Activated CD8-positive, alpha-beta T cell treated with anti-CD3 and anti-CD28 coated beads for 36 hours (primary cell): Measurements from ENCODE around the gene SRA1. TPM values are rescaled to one million over a fixed set of nuclear protein-coding genes. Genes with fewer than 3 reads are reported as not detected.

Experiments
- ATAC-seq: fragments of 200-7000 bp; cut with Tn5 transposase; one replicate; pipeline ENCODE4 v1.10.0; 2021; ENCODE audit warnings: mild to moderate bottlenecking, moderate library complexity
- CTCF ChIA-PET: fragments of 350-600 bp; sonication (Branson Sonifier 250); formaldehyde crosslinking; loops from one replicate; lab custom pipeline; 2021; ENCODE audit warnings: antibody characterized with exemption; lab: Charles Lee
- POLR2A ChIA-PET: fragments of 350-600 bp; sonication (Branson Sonifier 250); formaldehyde crosslinking; loops from one replicate; lab custom pipeline; 2021; ENCODE audit warnings: antibody characterized with exemption; lab: Charles Lee
- DNase-seq: peaks from one replicate; pipeline ENCODE4 v3.0.0-alpha.2; 2020
- H3K27ac Mint-ChIP-seq: one replicate; pipeline ENCODE4 v1.8.0; 2021; ENCODE audit warnings: mild to moderate bottlenecking, mixed read lengths
- H3K27me3 Mint-ChIP-seq: one replicate; pipeline ENCODE4 v1.8.0; 2021; ENCODE audit warnings: mixed read lengths
- H3K36me3 Mint-ChIP-seq: one replicate; pipeline ENCODE4 v1.8.0; 2021; ENCODE audit warnings: low read depth, mixed read lengths
- H3K4me1 Mint-ChIP-seq: one replicate; pipeline ENCODE4 v1.8.0; 2021; ENCODE audit warnings: low read depth, mixed read lengths
- H3K4me3 Mint-ChIP-seq: one replicate; pipeline ENCODE4 v1.8.0; 2021; ENCODE audit warnings: mild to moderate bottlenecking, moderate library complexity, mixed read lengths
- H3K9me3 Mint-ChIP-seq: one replicate; pipeline ENCODE4 v1.8.0; 2021; ENCODE audit warnings: mixed read lengths
- intact Hi-C: fragments of 100-400 bp; cut with micrococcal nuclease; formaldehyde crosslinking; loops from one replicate; pipeline ENCODE4 v1.10.0; 2022
- total RNA-seq, 2 experiments: library from RNA; stranded (reverse); gene quantifications; one replicate each; pipeline ENCODE4 v1.2.3, GENCODE V29; 2021
- TF ChIP-seq, protein P1 (sequence below): fragments of 200-600 bp; IDR thresholded peaks from one replicate; pipeline ENCODE4 v1.8.0; 2022; ENCODE audit warnings: antibody characterized with exemption, mild to moderate bottlenecking

The SRA1 gene
- total RNA-seq, 2 experiments from 2014 or later = 47.8 to 49.5 TPM

DNA sequence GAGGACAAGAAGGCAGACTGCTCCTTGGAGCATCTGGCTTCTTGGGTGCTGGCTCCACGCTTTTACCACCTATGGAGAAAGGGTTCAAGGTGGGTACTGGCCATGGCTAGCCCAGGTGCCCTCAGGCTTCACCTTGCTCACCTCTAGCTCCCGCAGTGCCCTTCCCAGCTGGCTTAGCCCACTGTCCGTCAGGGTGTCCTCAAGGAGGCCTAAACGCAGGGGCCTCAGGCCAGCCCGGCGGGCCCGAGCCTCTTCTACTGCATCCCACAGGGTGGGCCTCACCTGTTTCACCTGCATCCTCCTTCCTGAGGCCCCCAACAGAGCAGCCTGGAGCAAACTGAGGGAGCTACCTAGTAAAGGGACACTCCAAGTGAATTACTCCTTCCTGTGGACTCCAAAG is 16.4 kb upstream of the SRA1 start:
- intact Hi-C loops = no loop called here
- DNase-seq (no peak), ATAC-seq (no peak)
- Mint-ChIP-seq H3K4me3 (no peak overlapping the region), H3K4me1 (peaks cover 14% of the 10 kb centered on the region), H3K36me3 (peaks cover 5% of the 10 kb centered on the region), H3K27ac (no peak overlapping the region), H3K9me3 (no peaks in the 10 kb centered on the region), H3K27me3 (no peaks in the 10 kb centered on the region)
- TF ChIP-seq, protein P1, sequence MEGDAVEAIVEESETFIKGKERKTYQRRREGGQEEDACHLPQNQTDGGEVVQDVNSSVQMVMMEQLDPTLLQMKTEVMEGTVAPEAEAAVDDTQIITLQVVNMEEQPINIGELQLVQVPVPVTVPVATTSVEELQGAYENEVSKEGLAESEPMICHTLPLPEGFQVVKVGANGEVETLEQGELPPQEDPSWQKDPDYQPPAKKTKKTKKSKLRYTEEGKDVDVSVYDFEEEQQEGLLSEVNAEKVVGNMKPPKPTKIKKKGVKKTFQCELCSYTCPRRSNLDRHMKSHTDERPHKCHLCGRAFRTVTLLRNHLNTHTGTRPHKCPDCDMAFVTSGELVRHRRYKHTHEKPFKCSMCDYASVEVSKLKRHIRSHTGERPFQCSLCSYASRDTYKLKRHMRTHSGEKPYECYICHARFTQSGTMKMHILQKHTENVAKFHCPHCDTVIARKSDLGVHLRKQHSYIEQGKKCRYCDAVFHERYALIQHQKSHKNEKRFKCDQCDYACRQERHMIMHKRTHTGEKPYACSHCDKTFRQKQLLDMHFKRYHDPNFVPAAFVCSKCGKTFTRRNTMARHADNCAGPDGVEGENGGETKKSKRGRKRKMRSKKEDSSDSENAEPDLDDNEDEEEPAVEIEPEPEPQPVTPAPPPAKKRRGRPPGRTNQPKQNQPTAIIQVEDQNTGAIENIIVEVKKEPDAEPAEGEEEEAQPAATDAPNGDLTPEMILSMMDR = no peak
- CTCF ChIA-PET = no interaction called here
- POLR2A ChIA-PET = interaction anchor here (0.7 to 1.2 kb wide), 2 partner anchors 9 to 94 kb away, joined by 3 read pairs; no protein-coding TSS in a partner anchor

DNA sequence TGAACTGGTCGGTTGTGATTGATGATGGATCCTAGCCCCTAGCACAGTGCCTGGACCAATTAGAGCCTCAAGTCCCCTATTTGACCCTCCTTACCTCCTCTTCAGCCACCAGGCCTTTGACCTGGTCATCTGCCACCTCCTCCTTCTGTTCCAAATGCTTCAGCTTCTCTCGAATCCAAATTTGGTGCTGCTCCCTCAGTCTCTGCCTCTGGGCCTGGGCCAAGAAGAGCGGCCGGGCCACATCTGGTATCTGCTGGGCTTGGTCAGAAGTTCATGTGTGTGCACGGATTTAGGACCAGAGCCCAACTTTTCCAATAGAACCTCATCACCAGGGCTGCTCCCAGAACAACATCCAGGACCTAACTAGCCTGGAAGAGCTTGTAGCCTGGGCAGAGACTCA is 13.8 kb upstream of the SRA1 start:
- ChIA-PET CTCF (interaction anchor here (0.7 kb wide), 1 partner anchor 64 kb away, joined by 3 read pairs; no protein-coding TSS in a partner anchor), POLR2A (interaction anchor here (1.0 kb wide), 1 partner anchor 60 kb away, joined by 3 read pairs; no protein-coding TSS in a partner anchor)
- no peaks in the 10 kb centered on the region for H3K9me3 Mint-ChIP-seq
- peak overlapping the region; percentile 26 for H3K27ac Mint-ChIP-seq
- H3K27me3 Mint-ChIP-seq = no peaks in the 10 kb centered on the region
- intact Hi-C loops = no loop called here
- peaks cover 36% of the 10 kb centered on the region for H3K4me1 Mint-ChIP-seq
- DNase-seq = no peak
- ATAC-seq = no peak
- no peak overlapping the region for H3K4me3 Mint-ChIP-seq
- peaks cover 28% of the 10 kb centered on the region for H3K36me3 Mint-ChIP-seq
- TF ChIP-seq, protein P1 = no peak

DNA sequence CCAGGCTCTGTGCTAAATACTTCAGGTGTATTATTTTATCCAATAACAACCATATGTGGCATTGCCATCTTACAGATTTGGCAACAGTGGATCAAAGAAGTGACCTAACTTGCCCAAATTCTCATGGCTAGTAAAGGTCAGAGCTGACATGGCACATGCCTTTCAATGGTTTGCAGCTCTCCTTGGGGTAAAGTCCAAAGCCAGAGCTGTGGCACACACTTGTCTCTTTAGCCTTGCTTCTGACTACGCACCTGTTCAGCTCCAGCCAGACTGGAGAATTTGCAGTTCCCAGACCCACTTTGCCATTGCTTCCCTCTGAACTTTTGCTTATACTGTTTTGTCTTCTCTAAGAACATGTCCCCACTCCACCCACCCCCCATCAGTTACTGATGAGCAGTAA is 13.2 kb upstream of the SRA1 start:
- H3K27me3 Mint-ChIP-seq = no peaks in the 10 kb centered on the region
- ChIA-PET CTCF (interaction anchor here (0.8 to 1.7 kb wide), 3 partner anchors 62 to 68 kb away, joined by 3 to 7 read pairs (median 4); partner anchors contain the start of genes CD14 and TMCO6), POLR2A (interaction anchor here (0.6 to 1.0 kb wide), 4 partner anchors 22 to 60 kb away, joined by 3 read pairs; no protein-coding TSS in a partner anchor)
- peaks cover 42% of the 10 kb centered on the region for H3K4me1 Mint-ChIP-seq
- no peaks in the 10 kb centered on the region for H3K9me3 Mint-ChIP-seq
- intact Hi-C loops = no loop called here
- peak overlapping the region; percentile 92 for H3K27ac Mint-ChIP-seq
- no peak for ATAC-seq
- DNase-seq = no peak
- no peak overlapping the region for H3K4me3 Mint-ChIP-seq
- TF ChIP-seq, protein P1 = no peak
- peaks cover 32% of the 10 kb centered on the region for H3K36me3 Mint-ChIP-seq

DNA sequence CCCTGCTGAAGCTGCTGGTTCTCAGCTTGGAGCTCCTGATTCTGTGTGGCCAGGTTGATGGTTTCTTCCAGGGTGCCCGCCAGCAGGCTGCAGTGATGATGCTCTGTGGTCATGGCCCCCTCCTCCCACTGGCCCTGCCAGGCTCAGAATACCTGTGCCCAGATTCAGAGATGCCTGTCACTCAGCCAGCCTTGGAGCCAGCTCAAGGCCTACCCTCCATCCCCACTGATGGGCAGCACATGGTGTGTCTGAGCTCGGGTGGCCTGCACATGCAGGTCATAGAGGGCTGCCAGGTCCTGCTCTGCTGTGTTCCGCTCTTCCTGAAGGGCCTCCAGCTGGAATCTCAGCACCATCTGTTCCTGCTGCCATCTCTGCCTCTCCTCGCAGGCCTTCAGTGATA is 12.8 kb upstream of the SRA1 start:
- TF ChIP-seq, protein P1 = no peak
- peak overlapping the region; percentile 92 for H3K27ac Mint-ChIP-seq
- ATAC-seq = no peak
- CTCF ChIA-PET = interaction anchor here (0.8 to 1.7 kb wide), 6 partner anchors 63 to 177 kb away, joined by 3 to 7 read pairs (median 3); partner anchors contain the start of genes CD14 and TMCO6
- peaks cover 44% of the 10 kb centered on the region for H3K4me1 Mint-ChIP-seq
- no peaks in the 10 kb centered on the region for H3K9me3 Mint-ChIP-seq
- no peaks in the 10 kb centered on the region for H3K27me3 Mint-ChIP-seq
- POLR2A ChIA-PET = interaction anchor here (0.6 to 1.2 kb wide), 7 partner anchors 13 to 405 kb away, joined by 3 to 4 read pairs (median 3); partner anchors contain the start of gene SRA1
- intact Hi-C loops = no loop called here
- DNase-seq = no peak
- peaks cover 34% of the 10 kb centered on the region for H3K36me3 Mint-ChIP-seq
- H3K4me3 Mint-ChIP-seq = no peak overlapping the region

DNA sequence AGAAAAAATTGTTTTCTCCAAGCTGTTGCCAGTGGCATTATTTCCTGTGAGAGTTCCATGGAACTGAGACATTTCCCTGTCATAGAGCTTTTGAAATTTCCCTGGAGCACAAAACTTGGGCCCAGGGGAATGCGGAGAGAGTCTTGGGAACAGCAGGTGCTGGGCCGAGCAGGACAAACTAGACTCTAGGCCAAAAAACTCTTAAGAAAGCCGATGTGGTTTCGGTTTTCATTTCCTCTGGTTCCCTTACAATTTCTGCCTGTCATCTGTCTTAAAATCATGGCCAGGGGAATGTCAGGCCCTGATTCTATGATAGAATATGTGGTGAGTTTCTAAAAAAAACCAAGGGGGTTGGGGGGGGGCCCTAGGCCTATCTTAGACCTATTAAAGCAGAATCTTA is 11.9 kb upstream of the SRA1 start:
- ATAC-seq = no peak
- H3K36me3 Mint-ChIP-seq = peaks cover 34% of the 10 kb centered on the region
- CTCF ChIA-PET = interaction anchor here (1.0 to 1.7 kb wide), 7 partner anchors 66 to 210 kb away, joined by 3 to 7 read pairs (median 3); no protein-coding TSS in a partner anchor
- H3K4me1 Mint-ChIP-seq = peaks cover 44% of the 10 kb centered on the region
- no peaks in the 10 kb centered on the region for H3K27me3 Mint-ChIP-seq
- TF ChIP-seq, protein P1 = no peak
- POLR2A ChIA-PET = interaction anchor here (0.6 to 1.2 kb wide), 6 partner anchors 12 to 404 kb away, joined by 3 to 4 read pairs (median 3); partner anchors contain the start of gene SRA1
- intact Hi-C loops = loop anchor here (10.0 kb wide), 1 partner anchor 136 kb away; the partner anchor contains the start of gene ZMAT2
- no peak for DNase-seq
- peak overlapping the region; percentile 54 for H3K4me3 Mint-ChIP-seq
- no peaks in the 10 kb centered on the region for H3K9me3 Mint-ChIP-seq
- peak overlapping the region; percentile 92 for H3K27ac Mint-ChIP-seq
